Suprapubic skin (tissue), 4 donors: Measurements from ENCODE around the gene CFAP74.

Experiments used
- CTCF ChIP-seq, 2 donors: fragments of 200-600 bp in 1 of 2; fragments of 450-650 bp in 1 of 2; sonication (generic) in 1 of 2; IDR thresholded peaks; one replicate each; pipeline ENCODE4 v1.5.1; 2016 to 2019; ENCODE audit warnings: antibody characterized with exemption in 2 of 2, mild to moderate bottlenecking in 1 of 2, moderate library complexity in 1 of 2
- POLR2A ChIP-seq, 2 donors: fragments of 450-650 bp; IDR thresholded peaks; one replicate each; pipeline ENCODE4 v1.6.1; 2017; ENCODE audit warnings: antibody characterized with exemption in 2 of 2, mild to moderate bottlenecking in 2 of 2, moderate library complexity in 2 of 2
- POLR2AphosphoS5 ChIP-seq, 3 donors: sonication (generic); formaldehyde crosslinking; IDR thresholded peaks; one replicate each; pipeline ENCODE4 v1.6.1; 2017; ENCODE audit warnings: antibody characterized with exemption in 3 of 3

GRCh38 chr1:1989789-1990188, 13.8 kb downstream of the CFAP74 start:
- TF ChIP-seq CTCF (IDR thresholded peaks at IDR 0.05) (no peak), POLR2AphosphoS5 (IDR thresholded peaks at IDR 0.05) (no peak), POLR2A (IDR thresholded peaks at IDR 0.05) (no peak)
